HepG2 (cell line): ENCODE data around the gene TEX261. TPM values are rescaled to one million over a fixed set of nuclear protein-coding genes. Genes with fewer than 3 reads are reported as not detected.

Experiments used
- KMT2A ChIP-seq: sonication (generic); formaldehyde crosslinking; IDR thresholded peaks from 2 replicates; pipeline ENCODE4 v1.4.0; 2020; ENCODE audit warnings: missing genetic modification reagents
- NFKB2 ChIP-seq: sonication (generic); formaldehyde crosslinking; IDR thresholded peaks from 2 replicates; pipeline ENCODE4 v1.4.0; 2020; ENCODE audit warnings: missing genetic modification reagents, borderline replicate concordance
- POGZ ChIP-seq: sonication (generic); formaldehyde crosslinking; IDR thresholded peaks from 2 replicates; pipeline ENCODE4 v1.4.0; 2020; ENCODE audit warnings: mild to moderate bottlenecking, missing genetic modification reagents
- PRPF4 ChIP-seq: fragments of 200-400 bp; formaldehyde crosslinking; IDR thresholded peaks from 2 replicates; pipeline ENCODE4 v1.6.1; 2016; ENCODE audit warnings: low read length, low read depth; ENCODE audit not compliant: poor library complexity, severe bottlenecking
- SMC3 ChIP-seq: IDR thresholded peaks from 2 replicates; pipeline ENCODE4 v1.6.1; 2011; ENCODE audit warnings: low read length, improper control_type of control experiment
- SP4 ChIP-seq: sonication (generic); formaldehyde crosslinking; IDR thresholded peaks from 2 replicates; pipeline ENCODE4 v1.8.1; 2023; ENCODE audit warnings: mild to moderate bottlenecking, missing genetic modification reagents
- ZBTB8A ChIP-seq: sonication (generic); formaldehyde crosslinking; IDR thresholded peaks from 2 replicates; pipeline ENCODE4 v1.4.0; 2020; ENCODE audit warnings: mild to moderate bottlenecking, low read depth, missing genetic modification reagents, borderline replicate concordance
- ZMYM3 ChIP-seq: sonication (generic); formaldehyde crosslinking; IDR thresholded peaks from 2 replicates; pipeline ENCODE4 v1.5.1; 2020; ENCODE audit warnings: mild to moderate bottlenecking, missing genetic modification reagents
- ZNF10 ChIP-seq: sonication (generic); formaldehyde crosslinking; IDR thresholded peaks from 2 replicates; pipeline ENCODE4 v1.4.0; 2020; ENCODE audit warnings: mild to moderate bottlenecking, low read depth, missing genetic modification reagents, borderline replicate concordance
- ZNF260 ChIP-seq: sonication (generic); formaldehyde crosslinking; IDR thresholded peaks from 2 replicates; pipeline ENCODE4 v1.4.0; 2020; ENCODE audit warnings: missing genetic modification reagents, low read depth, mild to moderate bottlenecking, borderline replicate concordance
- ZNF331 ChIP-seq: sonication (generic); formaldehyde crosslinking; IDR thresholded peaks from 2 replicates; pipeline ENCODE4 v1.4.0; 2020; ENCODE audit warnings: missing genetic modification reagents
- ZNF589 ChIP-seq: sonication (generic); formaldehyde crosslinking; conservative IDR thresholded peaks from 2 replicates; pipeline ENCODE4 v1.8.0; 2022; ENCODE audit warnings: mild to moderate bottlenecking, moderate library complexity, missing genetic modification reagents
- polyA plus RNA-seq, 8 experiments: library from polyadenylated mRNA; depleted of rRNA in 3 of 8; stranded (reverse) in 7 of 8; unstranded in 1 of 8; fragments of >200 nt; fragmentation: Illumina TruSeq in 4 of 8; extraction: Trizol in 4 of 8; gene quantifications; 2 replicates each; pipeline versions ENCODE4 v1.2.1 to v1.2.3, GENCODE V29; 2011 to 2016; ENCODE audit warnings: low read depth in 4 of 8, missing spikeins in 1 of 8, mixed read lengths in 1 of 8; ENCODE audit not compliant: insufficient read depth in 1 of 8
- total RNA-seq, 5 experiments: library from RNA; depleted of rRNA; stranded (reverse); fragments of >200 nt; fragmentation: Illumina TruSeq; extraction: Trizol; gene quantifications; 2 replicates each; pipeline ENCODE4 v1.2.3, GENCODE V29; 2016; ENCODE audit warnings: low read depth in 1 of 5
- TF ChIP-seq, protein P1 (sequence below): sonication (generic); formaldehyde crosslinking; IDR thresholded peaks from 2 replicates; pipeline ENCODE4 v1.5.1; 2020; ENCODE audit warnings: mild to moderate bottlenecking, missing genetic modification reagents, moderate library complexity
- TF ChIP-seq, protein P2 (sequence below): sonication (generic); formaldehyde crosslinking; IDR thresholded peaks from 2 replicates; pipeline ENCODE4 v1.9.0; 2021; ENCODE audit warnings: missing genetic modification reagents, borderline replicate concordance
- TF ChIP-seq, protein P3 (sequence below): sonication (generic); formaldehyde crosslinking; conservative IDR thresholded peaks from 2 replicates; pipeline ENCODE4 v1.5.0; 2020; ENCODE audit warnings: missing genetic modification reagents
- TF ChIP-seq, protein P4 (sequence below): sonication (generic); formaldehyde crosslinking; IDR thresholded peaks from 2 replicates; pipeline ENCODE4 v1.5.0; 2020; ENCODE audit warnings: mild to moderate bottlenecking, missing genetic modification reagents, moderate library complexity
- TF ChIP-seq, protein P5 (sequence below): sonication (generic); formaldehyde crosslinking; IDR thresholded peaks from 2 replicates; pipeline ENCODE4 v1.8.1; 2022; ENCODE audit warnings: low read depth, mild to moderate bottlenecking, missing genetic modification reagents

The TEX261 gene
- total and polyA plus RNA-seq, 2 of the 13 experiments (the other 11 are each of a cell fraction or from before 2014, with no cell fraction given): 43.8 to 78.7 TPM

DNA sequence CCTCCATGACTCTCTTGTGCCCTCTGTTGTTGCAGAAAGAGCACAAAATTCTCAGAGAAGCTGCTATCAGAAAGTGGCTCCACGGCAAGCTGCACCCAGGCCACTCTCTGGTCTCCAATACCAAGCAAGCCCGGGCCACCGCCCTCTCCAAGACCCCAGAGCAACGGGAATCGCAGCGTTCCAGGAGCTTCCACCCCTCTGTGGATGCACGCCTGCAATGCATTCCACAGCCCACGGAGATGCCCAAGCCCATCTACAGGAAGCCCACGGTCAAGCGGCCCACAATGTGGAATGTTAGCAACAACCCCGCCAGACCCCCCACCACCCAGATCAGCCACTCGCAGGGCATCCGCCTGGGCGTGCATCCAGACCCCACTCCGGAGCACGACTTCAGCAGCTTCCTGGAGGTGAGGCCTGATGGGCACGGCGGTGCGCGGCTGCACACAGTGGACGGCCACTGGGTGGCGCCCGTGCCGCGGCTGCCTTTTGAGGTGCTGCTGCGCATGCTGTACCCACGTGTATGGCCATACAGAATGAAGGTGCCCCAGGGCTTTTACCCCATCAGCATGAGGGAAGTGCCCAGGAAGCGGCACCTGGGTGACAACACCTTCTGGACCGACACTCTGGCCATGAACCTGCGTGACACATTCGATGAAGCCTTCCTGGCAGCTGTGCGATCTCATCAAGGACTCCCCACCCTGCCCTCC is 9.9 kb downstream of the TEX261 start (continued):
- TF ChIP-seq ZMYM3 (no peak), SP4 (CRISPR knock-in tag) (0 out of 2 replicates have a peak, but pooled peaks have one; percentile 16), ZNF331 (no peak), KMT2A (CRISPR knock-in tag) (no peak), ZBTB8A (CRISPR knock-in tag) (no peak), ZNF10 (CRISPR knock-in tag) (no peak), POGZ (CRISPR knock-in tag) (0 out of 2 replicates have a peak, but pooled peaks have one; percentile 39), SMC3 (no peak), ZNF260 (CRISPR knock-in tag) (no peak), NFKB2 (CRISPR knock-in tag) (0 out of 2 replicates have a peak, but pooled peaks have one; percentile 30), ZNF589 (CRISPR knock-in tag) (no peak), PRPF4 (peak; percentile 53)
- TF ChIP-seq, protein P1, sequence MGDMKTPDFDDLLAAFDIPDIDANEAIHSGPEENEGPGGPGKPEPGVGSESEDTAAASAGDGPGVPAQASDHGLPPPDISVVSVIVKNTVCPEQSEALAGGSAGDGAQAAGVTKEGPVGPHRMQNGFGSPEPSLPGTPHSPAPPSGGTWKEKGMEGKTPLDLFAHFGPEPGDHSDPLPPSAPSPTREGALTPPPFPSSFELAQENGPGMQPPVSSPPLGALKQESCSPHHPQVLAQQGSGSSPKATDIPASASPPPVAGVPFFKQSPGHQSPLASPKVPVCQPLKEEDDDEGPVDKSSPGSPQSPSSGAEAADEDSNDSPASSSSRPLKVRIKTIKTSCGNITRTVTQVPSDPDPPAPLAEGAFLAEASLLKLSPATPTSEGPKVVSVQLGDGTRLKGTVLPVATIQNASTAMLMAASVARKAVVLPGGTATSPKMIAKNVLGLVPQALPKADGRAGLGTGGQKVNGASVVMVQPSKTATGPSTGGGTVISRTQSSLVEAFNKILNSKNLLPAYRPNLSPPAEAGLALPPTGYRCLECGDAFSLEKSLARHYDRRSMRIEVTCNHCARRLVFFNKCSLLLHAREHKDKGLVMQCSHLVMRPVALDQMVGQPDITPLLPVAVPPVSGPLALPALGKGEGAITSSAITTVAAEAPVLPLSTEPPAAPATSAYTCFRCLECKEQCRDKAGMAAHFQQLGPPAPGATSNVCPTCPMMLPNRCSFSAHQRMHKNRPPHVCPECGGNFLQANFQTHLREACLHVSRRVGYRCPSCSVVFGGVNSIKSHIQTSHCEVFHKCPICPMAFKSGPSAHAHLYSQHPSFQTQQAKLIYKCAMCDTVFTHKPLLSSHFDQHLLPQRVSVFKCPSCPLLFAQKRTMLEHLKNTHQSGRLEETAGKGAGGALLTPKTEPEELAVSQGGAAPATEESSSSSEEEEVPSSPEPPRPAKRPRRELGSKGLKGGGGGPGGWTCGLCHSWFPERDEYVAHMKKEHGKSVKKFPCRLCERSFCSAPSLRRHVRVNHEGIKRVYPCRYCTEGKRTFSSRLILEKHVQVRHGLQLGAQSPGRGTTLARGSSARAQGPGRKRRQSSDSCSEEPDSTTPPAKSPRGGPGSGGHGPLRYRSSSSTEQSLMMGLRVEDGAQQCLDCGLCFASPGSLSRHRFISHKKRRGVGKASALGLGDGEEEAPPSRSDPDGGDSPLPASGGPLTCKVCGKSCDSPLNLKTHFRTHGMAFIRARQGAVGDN (CRISPR knock-in tag): peak; percentile 31; the same call in 1 of the 2 replicates
- TF ChIP-seq, protein P2, sequence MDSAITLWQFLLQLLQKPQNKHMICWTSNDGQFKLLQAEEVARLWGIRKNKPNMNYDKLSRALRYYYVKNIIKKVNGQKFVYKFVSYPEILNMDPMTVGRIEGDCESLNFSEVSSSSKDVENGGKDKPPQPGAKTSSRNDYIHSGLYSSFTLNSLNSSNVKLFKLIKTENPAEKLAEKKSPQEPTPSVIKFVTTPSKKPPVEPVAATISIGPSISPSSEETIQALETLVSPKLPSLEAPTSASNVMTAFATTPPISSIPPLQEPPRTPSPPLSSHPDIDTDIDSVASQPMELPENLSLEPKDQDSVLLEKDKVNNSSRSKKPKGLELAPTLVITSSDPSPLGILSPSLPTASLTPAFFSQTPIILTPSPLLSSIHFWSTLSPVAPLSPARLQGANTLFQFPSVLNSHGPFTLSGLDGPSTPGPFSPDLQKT: no peak
- TF ChIP-seq, protein P3, sequence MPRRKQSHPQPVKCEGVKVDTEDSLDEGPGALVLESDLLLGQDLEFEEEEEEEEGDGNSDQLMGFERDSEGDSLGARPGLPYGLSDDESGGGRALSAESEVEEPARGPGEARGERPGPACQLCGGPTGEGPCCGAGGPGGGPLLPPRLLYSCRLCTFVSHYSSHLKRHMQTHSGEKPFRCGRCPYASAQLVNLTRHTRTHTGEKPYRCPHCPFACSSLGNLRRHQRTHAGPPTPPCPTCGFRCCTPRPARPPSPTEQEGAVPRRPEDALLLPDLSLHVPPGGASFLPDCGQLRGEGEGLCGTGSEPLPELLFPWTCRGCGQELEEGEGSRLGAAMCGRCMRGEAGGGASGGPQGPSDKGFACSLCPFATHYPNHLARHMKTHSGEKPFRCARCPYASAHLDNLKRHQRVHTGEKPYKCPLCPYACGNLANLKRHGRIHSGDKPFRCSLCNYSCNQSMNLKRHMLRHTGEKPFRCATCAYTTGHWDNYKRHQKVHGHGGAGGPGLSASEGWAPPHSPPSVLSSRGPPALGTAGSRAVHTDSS (CRISPR knock-in tag): no peak
- TF ChIP-seq, protein P4, sequence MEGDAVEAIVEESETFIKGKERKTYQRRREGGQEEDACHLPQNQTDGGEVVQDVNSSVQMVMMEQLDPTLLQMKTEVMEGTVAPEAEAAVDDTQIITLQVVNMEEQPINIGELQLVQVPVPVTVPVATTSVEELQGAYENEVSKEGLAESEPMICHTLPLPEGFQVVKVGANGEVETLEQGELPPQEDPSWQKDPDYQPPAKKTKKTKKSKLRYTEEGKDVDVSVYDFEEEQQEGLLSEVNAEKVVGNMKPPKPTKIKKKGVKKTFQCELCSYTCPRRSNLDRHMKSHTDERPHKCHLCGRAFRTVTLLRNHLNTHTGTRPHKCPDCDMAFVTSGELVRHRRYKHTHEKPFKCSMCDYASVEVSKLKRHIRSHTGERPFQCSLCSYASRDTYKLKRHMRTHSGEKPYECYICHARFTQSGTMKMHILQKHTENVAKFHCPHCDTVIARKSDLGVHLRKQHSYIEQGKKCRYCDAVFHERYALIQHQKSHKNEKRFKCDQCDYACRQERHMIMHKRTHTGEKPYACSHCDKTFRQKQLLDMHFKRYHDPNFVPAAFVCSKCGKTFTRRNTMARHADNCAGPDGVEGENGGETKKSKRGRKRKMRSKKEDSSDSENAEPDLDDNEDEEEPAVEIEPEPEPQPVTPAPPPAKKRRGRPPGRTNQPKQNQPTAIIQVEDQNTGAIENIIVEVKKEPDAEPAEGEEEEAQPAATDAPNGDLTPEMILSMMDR (CRISPR knock-in tag): peak; percentile 68
- TF ChIP-seq, protein P5, sequence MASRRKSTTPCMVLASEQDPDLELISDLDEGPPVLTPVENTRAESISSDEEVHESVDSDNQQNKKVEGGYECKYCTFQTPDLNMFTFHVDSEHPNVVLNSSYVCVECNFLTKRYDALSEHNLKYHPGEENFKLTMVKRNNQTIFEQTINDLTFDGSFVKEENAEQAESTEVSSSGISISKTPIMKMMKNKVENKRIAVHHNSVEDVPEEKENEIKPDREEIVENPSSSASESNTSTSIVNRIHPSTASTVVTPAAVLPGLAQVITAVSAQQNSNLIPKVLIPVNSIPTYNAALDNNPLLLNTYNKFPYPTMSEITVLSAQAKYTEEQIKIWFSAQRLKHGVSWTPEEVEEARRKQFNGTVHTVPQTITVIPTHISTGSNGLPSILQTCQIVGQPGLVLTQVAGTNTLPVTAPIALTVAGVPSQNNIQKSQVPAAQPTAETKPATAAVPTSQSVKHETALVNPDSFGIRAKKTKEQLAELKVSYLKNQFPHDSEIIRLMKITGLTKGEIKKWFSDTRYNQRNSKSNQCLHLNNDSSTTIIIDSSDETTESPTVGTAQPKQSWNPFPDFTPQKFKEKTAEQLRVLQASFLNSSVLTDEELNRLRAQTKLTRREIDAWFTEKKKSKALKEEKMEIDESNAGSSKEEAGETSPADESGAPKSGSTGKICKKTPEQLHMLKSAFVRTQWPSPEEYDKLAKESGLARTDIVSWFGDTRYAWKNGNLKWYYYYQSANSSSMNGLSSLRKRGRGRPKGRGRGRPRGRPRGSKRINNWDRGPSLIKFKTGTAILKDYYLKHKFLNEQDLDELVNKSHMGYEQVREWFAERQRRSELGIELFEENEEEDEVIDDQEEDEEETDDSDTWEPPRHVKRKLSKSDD: 0 out of 2 replicates have a peak, but pooled peaks have one; percentile 44
